AG09319 (cell line): Measurements from ENCODE around the gene AKT1S1.
"Not testable (repeated sequence)": the region's sequence is repeated elsewhere in the genome, so short reads cannot be mapped to it uniquely, and the experiment has no call there.

Experiments
- DNase-seq: peaks from one replicate; pipeline ENCODE4 v3.0.0-alpha.2; 2010; ENCODE audit warnings: low read depth; ENCODE audit errors: extremely low read depth
- CTCF ChIP-seq: IDR thresholded peaks from 2 replicates; pipeline ENCODE4 v1.5.1; 2011; ENCODE audit warnings: low read depth, mild to moderate bottlenecking, inconsistent platforms, low read length, moderate library complexity

Gene AKT1S1

DNA sequence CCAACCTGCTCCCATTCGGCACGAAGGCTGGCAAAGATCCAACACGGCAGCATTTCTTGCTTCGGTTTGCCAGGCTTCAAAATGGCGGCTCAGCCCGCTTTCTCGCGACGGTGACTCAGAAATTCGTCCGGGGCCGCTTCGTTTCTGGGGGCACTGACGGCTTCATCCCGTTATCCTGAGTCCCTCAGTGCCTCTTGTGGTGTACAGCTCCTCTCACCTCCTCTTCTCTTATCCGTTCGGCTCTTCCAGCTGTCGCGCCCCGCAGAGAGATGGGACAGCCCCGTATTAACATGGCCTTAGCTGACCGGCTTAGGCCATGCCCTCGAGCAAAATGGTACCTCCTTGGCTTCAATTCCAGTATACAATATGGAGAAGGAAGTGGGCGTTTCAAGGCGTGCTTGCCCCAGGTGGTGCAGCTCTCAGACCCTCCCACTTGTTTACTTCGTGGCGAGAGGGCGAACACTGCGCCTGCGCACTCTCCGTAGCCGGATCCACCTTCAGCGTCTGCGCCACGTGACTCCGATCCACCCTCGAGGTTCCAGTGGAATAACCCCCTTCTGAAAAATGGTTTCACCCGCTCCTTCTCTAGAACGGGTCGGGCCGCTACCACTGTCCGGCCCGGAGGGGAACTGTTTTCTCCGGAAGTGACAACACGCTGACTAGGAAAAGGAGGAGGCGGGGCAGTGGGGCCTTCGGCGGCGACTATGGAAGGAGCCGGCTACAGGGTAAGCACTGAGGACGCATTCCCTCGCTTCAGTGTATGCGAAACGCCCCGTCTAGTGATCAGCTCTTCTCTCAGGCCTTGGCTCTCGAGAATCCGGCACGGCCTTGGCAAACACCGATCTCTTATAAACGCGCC is at the start of gene AKT1S1, which contains the start of gene TBC1D17:
TSS of gene AKT1S1 (minus strand) at position 336 of the 859 bp plus-strand sequence. CDS start 4,060 bp downstream, outside the sequence.
TSS of gene TBC1D17 (plus strand) at position 683 of the 859 bp plus-strand sequence. CDS start at position 705, 22 bp downstream.
- TF ChIP-seq CTCF, result no peak
- DNase-seq, result peak; percentile 100

DNA sequence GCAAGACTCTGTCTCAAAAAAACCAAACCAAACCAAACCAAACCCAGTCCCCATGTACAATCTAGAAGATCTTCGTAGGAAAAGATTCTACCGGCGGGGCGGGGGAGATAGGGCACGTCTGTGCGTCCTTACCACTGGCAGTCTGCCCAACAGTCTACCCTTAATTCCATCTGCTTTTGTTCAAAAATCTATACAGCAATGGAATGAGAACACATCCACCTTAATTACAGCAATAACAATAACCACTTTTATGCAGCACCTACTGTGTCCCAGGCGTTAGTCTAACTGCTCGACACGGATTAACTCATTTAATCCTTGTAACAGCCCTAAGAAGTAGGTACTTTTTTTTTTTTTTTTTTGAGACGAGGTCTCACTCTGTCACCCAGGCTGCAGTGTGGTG is 49.4 kb upstream of the AKT1S1 start:
- DNase-seq, result no peak
- no peak for TF ChIP-seq CTCF

DNA sequence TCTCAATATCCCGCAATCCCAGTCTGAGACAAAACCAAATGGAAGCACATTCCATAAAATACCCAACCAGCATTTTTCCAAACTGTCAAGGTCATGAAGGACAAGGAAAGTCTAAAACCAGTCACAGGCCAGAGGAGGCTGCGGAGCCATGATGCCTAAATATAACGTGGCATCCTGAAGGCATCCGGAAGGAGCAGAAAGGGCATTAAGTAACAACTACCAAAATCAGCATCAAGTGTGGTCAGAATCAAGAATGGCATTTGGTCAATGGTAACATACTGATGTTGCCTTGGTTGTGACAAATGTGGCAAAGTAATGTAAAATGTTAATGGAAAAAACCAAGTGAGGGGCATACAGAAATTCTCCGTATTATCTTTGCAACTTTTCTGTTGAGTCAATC is 48.3 kb upstream of the AKT1S1 start:
- DNase-seq, result no peak
- no peak for TF ChIP-seq CTCF

- DNase-seq, result not testable (repeated sequence)
These were observed 47.7 kb upstream of the AKT1S1 start for GRCh38 chr19:49924881-49925210.

GRCh38 chr19:49924004-49924880 is 47.1 kb upstream of the AKT1S1 start:
- TF ChIP-seq CTCF, result no peak

DNA sequence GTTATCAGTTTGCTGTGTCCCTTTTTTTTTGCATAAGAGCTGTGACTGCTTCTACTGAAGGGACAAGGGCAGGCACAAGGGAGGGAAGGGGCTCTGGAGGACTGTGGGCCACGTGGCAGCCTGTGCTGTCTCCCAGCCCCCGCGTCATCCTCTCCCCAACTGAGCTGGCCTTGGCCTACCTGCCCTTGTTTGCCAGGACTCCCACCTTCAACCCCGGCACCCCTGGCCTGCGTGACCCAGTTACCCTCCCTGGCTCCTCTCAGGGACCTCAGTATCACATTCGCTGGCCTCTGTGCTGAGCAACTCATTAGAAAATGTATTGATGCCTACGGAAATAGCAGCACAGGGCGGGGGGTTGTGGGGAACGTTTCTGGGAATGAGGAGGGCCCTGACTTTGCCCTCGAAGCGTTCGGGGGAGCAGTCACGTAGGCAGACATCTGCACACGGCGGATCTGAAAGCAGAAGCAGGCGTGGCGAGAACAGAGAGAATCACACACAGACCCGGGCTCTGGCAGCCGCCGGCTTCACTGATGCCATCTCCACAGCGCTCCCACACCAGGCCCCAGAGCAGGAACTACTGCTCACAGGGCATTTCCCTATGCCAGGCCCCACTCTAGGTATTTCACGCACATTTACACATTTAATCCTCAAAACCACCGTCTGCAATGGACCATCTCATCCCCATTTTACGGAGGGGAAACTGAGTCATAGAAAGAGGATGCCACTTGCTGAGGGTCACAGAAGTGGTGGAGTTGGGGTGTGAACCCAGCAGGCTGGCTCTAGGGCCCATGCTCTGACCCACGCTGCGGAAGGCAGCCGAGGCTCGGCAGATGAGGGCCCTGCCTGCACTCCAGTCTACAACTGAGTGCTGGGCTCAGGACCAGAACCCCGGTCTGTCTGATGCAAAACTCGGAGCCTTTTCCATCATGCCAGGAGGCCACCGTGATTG is 46.2 kb upstream of the AKT1S1 start:
- no peak for TF ChIP-seq CTCF
- DNase-seq, result no peak

More at GRCh38 chr19:49924004-49924880, 47.1 kb upstream of the AKT1S1 start:
- DNase-seq, result peak; percentile 7
